Right atrium auricular region (tissue), 2 donors: ENCODE data around the gene ST3GAL2. TPM values are rescaled to one million over a fixed set of nuclear protein-coding genes. Genes with fewer than 3 reads are reported as not detected.

Source experiments
- DNase-seq: peaks from one replicate; pipeline ENCODE4 v3.0.0-alpha.2; 2019; ENCODE audit warnings: low spot score
- H3K27ac ChIP-seq, 2 donors: fragments of 200-600 bp; sonication (generic); 1 replicate in 1 of 2; 2 replicates in 1 of 2; pipeline ENCODE4 v1.5.1; 2016 to 2019
- H3K27me3 ChIP-seq, 2 donors: fragments of 200-600 bp; sonication (generic); one replicate each; pipeline versions ENCODE4 v1.5.1 to v1.6.0; 2017 to 2019
- H3K36me3 ChIP-seq: fragments of 200-600 bp; sonication (generic); one replicate; pipeline ENCODE4 v1.5.1; 2016
- H3K4me1 ChIP-seq, 2 donors: fragments of 200-600 bp; sonication (generic); one replicate each; pipeline versions ENCODE4 v1.5.1 to v1.6.0; 2017 to 2019
- H3K4me3 ChIP-seq, 2 donors: fragments of 200-600 bp; sonication (generic); 1 replicate in 1 of 2; 2 replicates in 1 of 2; pipeline ENCODE4 v1.5.1; 2017 to 2019; ENCODE audit warnings: mild to moderate bottlenecking in 1 of 2, moderate library complexity in 1 of 2
- H3K9me3 ChIP-seq, 2 donors: fragments of 200-600 bp; sonication (generic); one replicate each; pipeline ENCODE4 v1.5.1; 2019
- total RNA-seq, 2 donors: library from RNA; depleted of rRNA; stranded (reverse); fragments of >200 nt; gene quantifications; one replicate each; pipeline ENCODE4 v1.1.0, GENCODE V29; 2016
- TF ChIP-seq, protein P1 (sequence below), 2 donors: fragments of 200-600 bp; sonication (generic); IDR thresholded peaks; one replicate each; pipeline ENCODE4 v1.5.1; 2019; ENCODE audit warnings: antibody characterized with exemption in 2 of 2

ST3GAL2 gene
- total RNA-seq, 2 donors from 2014 or later: 13.5 to 16.9 TPM

GRCh38 chr16:70480127-70481105, 41.5 kb upstream of the ST3GAL2 start:
- Histone ChIP-seq H3K4me3 (no peak overlapping the region), H3K27ac (no peak overlapping the region), H3K27me3 (no peaks in the 10 kb centered on the region), H3K4me1 (peaks cover 0 to 30% of the 10 kb centered on the region in 2 donors), H3K9me3 (no peaks in the 10 kb centered on the region), H3K36me3 (peaks cover 45% of the 10 kb centered on the region)
- DNase-seq: no peak
- TF ChIP-seq, protein P1, sequence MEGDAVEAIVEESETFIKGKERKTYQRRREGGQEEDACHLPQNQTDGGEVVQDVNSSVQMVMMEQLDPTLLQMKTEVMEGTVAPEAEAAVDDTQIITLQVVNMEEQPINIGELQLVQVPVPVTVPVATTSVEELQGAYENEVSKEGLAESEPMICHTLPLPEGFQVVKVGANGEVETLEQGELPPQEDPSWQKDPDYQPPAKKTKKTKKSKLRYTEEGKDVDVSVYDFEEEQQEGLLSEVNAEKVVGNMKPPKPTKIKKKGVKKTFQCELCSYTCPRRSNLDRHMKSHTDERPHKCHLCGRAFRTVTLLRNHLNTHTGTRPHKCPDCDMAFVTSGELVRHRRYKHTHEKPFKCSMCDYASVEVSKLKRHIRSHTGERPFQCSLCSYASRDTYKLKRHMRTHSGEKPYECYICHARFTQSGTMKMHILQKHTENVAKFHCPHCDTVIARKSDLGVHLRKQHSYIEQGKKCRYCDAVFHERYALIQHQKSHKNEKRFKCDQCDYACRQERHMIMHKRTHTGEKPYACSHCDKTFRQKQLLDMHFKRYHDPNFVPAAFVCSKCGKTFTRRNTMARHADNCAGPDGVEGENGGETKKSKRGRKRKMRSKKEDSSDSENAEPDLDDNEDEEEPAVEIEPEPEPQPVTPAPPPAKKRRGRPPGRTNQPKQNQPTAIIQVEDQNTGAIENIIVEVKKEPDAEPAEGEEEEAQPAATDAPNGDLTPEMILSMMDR (IDR thresholded peaks at IDR 0.05): no peak

DNA sequence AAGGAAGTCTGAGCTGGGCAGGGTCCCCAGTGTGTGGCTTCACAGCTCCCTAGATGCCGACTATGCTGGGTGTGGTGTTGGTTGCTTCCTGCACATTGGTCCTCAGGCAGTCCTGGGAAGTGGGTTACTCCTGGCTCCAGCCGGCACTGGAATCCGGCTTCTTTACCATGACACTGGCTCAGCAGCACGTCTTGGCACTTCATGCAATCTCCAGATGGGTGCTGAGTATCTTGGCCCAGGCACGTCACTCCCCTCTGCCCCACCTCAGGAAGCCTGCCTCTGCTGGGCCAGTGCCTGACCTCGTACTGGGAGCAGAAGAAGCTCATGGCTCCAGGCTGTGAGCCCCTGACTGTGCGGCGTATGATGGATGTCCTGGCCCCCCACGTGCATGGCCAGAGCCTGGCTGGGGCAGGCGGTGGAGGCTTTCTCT, 40.0 kb upstream of the ST3GAL2 start:
- H3K36me3 ChIP-seq: peaks cover 56% of the 10 kb centered on the region
- no peaks in the 10 kb centered on the region for H3K27me3 ChIP-seq
- H3K9me3 ChIP-seq: no peaks in the 10 kb centered on the region
- H3K4me1 ChIP-seq: peaks cover 0 to 30% of the 10 kb centered on the region in 2 donors
- H3K27ac ChIP-seq: peak overlapping the region; percentile 26 to 48
- no peak overlapping the region for H3K4me3 ChIP-seq
- TF ChIP-seq, protein P1 (IDR thresholded peaks at IDR 0.05): no peak
- DNase-seq: no peak

- TF ChIP-seq, protein P1 (IDR thresholded peaks at IDR 0.05): no peak
- Histone ChIP-seq H3K9me3 (no peaks in the 10 kb centered on the region), H3K4me3 (no peak overlapping the region), H3K27me3 (no peaks in the 10 kb centered on the region), H3K4me1 (peaks cover 0 to 30% of the 10 kb centered on the region in 2 donors), H3K36me3 (peaks cover 57% of the 10 kb centered on the region), H3K27ac (peak overlapping the region in 1 of 2 donors; percentile 5)
- no peak for DNase-seq
These were observed 39.3 kb upstream of the ST3GAL2 start for GRCh38 chr16:70478169-70478568.

GRCh38 chr16:70476272-70477020, 37.5 kb upstream of the ST3GAL2 start:
- Histone ChIP-seq H3K9me3 (no peaks in the 10 kb centered on the region), H3K27me3 (no peaks in the 10 kb centered on the region), H3K27ac (peak overlapping the region in 1 of 2 donors; percentile 48), H3K4me3 (no peak overlapping the region), H3K36me3 (peaks cover 55% of the 10 kb centered on the region), H3K4me1 (peaks cover 0 to 30% of the 10 kb centered on the region in 2 donors)
- DNase-seq: no peak
- TF ChIP-seq, protein P1 (IDR thresholded peaks at IDR 0.05): no peak

GRCh38 chr16:70475054-70475871, 36.4 kb upstream of the ST3GAL2 start:
- H3K9me3 ChIP-seq: no peaks in the 10 kb centered on the region
- DNase-seq: no peak
- H3K4me1 ChIP-seq: peaks cover 0 to 29% of the 10 kb centered on the region in 2 donors
- no peaks in the 10 kb centered on the region for H3K27me3 ChIP-seq
- no peak overlapping the region for H3K27ac ChIP-seq
- peaks cover 45% of the 10 kb centered on the region for H3K36me3 ChIP-seq
- H3K4me3 ChIP-seq: no peak overlapping the region
- TF ChIP-seq, protein P1 (IDR thresholded peaks at IDR 0.05): no peak
